Breast epithelium (tissue), 4 donors: ENCODE data around the gene SOS1. TPM values are rescaled to one million over a fixed set of nuclear protein-coding genes. Genes with fewer than 3 reads are reported as not detected.

Experiments used
- DNase-seq, 2 donors: peaks; one replicate each; pipeline ENCODE4 v3.0.0-alpha.2; 2019; ENCODE audit warnings: low spot score in 2 of 2
- H3K27ac ChIP-seq, 2 donors: fragments of 200-600 bp; sonication (generic) in 1 of 2; one replicate each; pipeline ENCODE4 v1.5.1; 2016 to 2019; ENCODE audit warnings: mild to moderate bottlenecking in 1 of 2
- H3K27me3 ChIP-seq, 2 donors: fragments of 200-600 bp; sonication (generic) in 1 of 2; one replicate each; pipeline versions ENCODE4 v1.5.1 to v1.6.0; 2017 to 2019; ENCODE audit warnings: control low read depth in 1 of 2, mild to moderate bottlenecking in 1 of 2
- H3K36me3 ChIP-seq: fragments of 200-600 bp; one replicate; pipeline ENCODE4 v1.5.1; 2019
- H3K4me1 ChIP-seq, 2 donors: fragments of 200-600 bp; sonication (generic); one replicate each; pipeline ENCODE4 v1.5.1; 2016 to 2019; ENCODE audit warnings: control low read depth in 1 of 2
- H3K4me3 ChIP-seq, 3 donors: fragments of 200-600 bp; sonication (generic); 1 replicate in 2 of 3; 2 replicates in 1 of 3; pipeline ENCODE4 v1.5.1; 2016 to 2019; ENCODE audit warnings: mild to moderate bottlenecking in 3 of 3, moderate library complexity in 2 of 3
- H3K9me3 ChIP-seq, 2 donors: fragments of 200-600 bp; sonication (generic) in 1 of 2; one replicate each; pipeline ENCODE4 v1.5.1; 2016 to 2019; ENCODE audit warnings: control low read depth in 1 of 2
- POLR2A ChIP-seq: fragments of 450-650 bp; IDR thresholded peaks from one replicate; pipeline ENCODE4 v1.6.1; 2016; ENCODE audit warnings: antibody characterized with exemption, mild to moderate bottlenecking, moderate library complexity
- POLR2AphosphoS5 ChIP-seq, 3 donors: sonication (generic); formaldehyde crosslinking; IDR thresholded peaks; one replicate each; pipeline ENCODE4 v1.6.1; 2017; ENCODE audit warnings: antibody characterized with exemption in 3 of 3
- intact Hi-C: fragments of 100-400 bp; cut with DNase I; formaldehyde crosslinking; loops from one replicate; pipeline ENCODE4 v1.15.1; 2023; ENCODE audit warnings: low total_unique reads
- total RNA-seq, 3 donors: library from RNA; depleted of rRNA; stranded (reverse); fragments of >200 nt; gene quantifications; one replicate each; pipeline ENCODE4 v1.1.0, GENCODE V29; 2016
- TF ChIP-seq, protein P1 (sequence below), 3 donors: fragments of 450-650 bp; IDR thresholded peaks; one replicate each; pipeline ENCODE4 v1.5.1; 2016 to 2017; ENCODE audit warnings: antibody characterized with exemption in 3 of 3, mild to moderate bottlenecking in 3 of 3, moderate library complexity in 3 of 3

The SOS1 gene
- 10 to 100 TPM; 33.4 to 49.0 (median 37.0) TPM for total RNA-seq

DNA sequence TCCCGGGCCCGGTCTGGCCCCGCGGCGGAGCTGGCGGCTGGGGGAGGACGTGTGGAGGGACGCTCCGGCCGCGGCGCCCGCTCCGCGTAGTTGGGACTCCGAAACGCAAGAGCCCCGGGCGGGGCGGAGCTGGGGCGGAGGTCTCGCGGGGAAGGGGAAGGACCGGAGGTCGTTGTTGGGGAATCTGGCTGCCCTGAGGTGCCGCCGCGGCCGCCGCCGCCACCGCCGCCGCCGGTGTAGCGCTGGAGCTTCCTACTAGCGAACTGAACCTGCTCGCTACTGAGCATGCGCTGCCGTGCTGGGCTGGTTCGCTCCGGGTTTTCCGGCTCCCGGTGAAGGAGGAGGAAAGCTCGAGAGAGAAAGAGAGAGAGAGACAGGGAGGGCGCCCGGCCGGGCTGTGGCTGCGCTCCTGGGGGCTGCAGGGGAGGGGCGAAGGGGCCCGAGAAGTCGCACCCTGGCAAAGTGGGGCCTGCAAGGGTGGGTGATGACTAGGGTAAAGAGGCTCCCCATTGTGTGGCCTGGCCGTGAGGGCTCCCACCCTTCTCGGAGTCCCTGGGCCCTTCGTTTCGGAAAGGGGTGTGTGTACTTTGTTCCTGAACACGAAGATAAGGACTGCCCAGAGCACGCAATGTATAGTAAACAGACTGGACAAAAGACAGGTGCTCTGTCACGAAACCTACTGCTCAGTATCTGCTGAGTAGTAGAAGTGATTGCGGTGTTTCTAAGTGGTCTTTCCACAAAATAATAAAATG, at the start of gene SOS1:
Gene SOS1, minus strand, starts transcription at position 281 of the 752 bp plus-strand sequence. CDS start 629 bp downstream, outside the sequence.
- peak; percentile 92 to 97 for DNase-seq
- TF ChIP-seq POLR2A: peak; percentile 86
- TF ChIP-seq, protein P1, sequence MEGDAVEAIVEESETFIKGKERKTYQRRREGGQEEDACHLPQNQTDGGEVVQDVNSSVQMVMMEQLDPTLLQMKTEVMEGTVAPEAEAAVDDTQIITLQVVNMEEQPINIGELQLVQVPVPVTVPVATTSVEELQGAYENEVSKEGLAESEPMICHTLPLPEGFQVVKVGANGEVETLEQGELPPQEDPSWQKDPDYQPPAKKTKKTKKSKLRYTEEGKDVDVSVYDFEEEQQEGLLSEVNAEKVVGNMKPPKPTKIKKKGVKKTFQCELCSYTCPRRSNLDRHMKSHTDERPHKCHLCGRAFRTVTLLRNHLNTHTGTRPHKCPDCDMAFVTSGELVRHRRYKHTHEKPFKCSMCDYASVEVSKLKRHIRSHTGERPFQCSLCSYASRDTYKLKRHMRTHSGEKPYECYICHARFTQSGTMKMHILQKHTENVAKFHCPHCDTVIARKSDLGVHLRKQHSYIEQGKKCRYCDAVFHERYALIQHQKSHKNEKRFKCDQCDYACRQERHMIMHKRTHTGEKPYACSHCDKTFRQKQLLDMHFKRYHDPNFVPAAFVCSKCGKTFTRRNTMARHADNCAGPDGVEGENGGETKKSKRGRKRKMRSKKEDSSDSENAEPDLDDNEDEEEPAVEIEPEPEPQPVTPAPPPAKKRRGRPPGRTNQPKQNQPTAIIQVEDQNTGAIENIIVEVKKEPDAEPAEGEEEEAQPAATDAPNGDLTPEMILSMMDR (IDR thresholded peaks at IDR 0.05): no peak
- peak; percentile 51 to 77 (median 60) for TF ChIP-seq POLR2AphosphoS5 (IDR thresholded peaks at IDR 0.05)
- H3K27me3 ChIP-seq: no peaks in the 10 kb centered on the region
- H3K36me3 ChIP-seq: no peaks in the 10 kb centered on the region
- no peaks in the 10 kb centered on the region for H3K9me3 ChIP-seq
- intact Hi-C loops: no loop called here
- H3K27ac ChIP-seq: peak within 1 kb of the TSS; percentile 95 to 99
- H3K4me1 ChIP-seq: peaks cover 0 to 14% of the 10 kb centered on the region in 2 donors
- H3K4me3 ChIP-seq: peak within 1 kb of the TSS; percentile 84 to 89 (median 86)

DNA sequence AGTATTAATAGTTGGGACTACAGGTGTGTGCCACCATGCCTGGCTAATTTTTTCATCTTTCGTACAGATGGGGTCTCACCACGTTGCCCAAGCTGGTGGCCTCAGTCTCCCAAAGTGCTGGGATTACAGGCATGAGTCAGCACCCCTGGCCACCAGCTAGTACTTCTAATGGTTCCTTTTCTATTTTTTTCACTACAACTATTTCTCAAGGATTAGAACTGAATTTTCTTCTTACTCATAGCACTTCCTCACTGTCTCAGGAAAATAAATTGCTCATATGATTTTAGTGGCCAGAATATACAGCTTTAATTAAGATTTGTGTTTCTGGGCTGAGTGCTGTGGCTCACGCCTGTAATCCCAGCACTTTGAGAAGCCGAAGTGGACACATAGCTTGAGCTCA, 43.2 kb upstream of the SOS1 start:
- H3K36me3 ChIP-seq: no peaks in the 10 kb centered on the region
- no peaks in the 10 kb centered on the region for H3K9me3 ChIP-seq
- no peaks in the 10 kb centered on the region for H3K4me1 ChIP-seq
- intact Hi-C loops: no loop called here
- DNase-seq: no peak
- H3K27me3 ChIP-seq: no peaks in the 10 kb centered on the region
- TF ChIP-seq POLR2A (no peak), POLR2AphosphoS5 (IDR thresholded peaks at IDR 0.05) (no peak)
- TF ChIP-seq, protein P1 (IDR thresholded peaks at IDR 0.05): no peak
- H3K4me3 ChIP-seq: no peak overlapping the region
- no peak overlapping the region for H3K27ac ChIP-seq

- no peaks in the 10 kb centered on the region for H3K36me3 ChIP-seq
- intact Hi-C loops: no loop called here
- no peaks in the 10 kb centered on the region for H3K27me3 ChIP-seq
- H3K27ac ChIP-seq: no peak overlapping the region
- H3K4me3 ChIP-seq: no peak overlapping the region
- no peaks in the 10 kb centered on the region for H3K4me1 ChIP-seq
- no peak for TF ChIP-seq POLR2A
- no peak for TF ChIP-seq POLR2AphosphoS5 (IDR thresholded peaks at IDR 0.05)
- TF ChIP-seq, protein P1 (IDR thresholded peaks at IDR 0.05): no peak
- no peak for DNase-seq
- no peaks in the 10 kb centered on the region for H3K9me3 ChIP-seq
Measured at GRCh38 chr2:39160982-39161381, 40.1 kb upstream of the SOS1 start.

GRCh38 chr2:39159283-39159682, 38.4 kb upstream of the SOS1 start:
- TF ChIP-seq POLR2A: no peak
- TF ChIP-seq, protein P1 (IDR thresholded peaks at IDR 0.05): no peak
- no peak for TF ChIP-seq POLR2AphosphoS5 (IDR thresholded peaks at IDR 0.05)

DNA sequence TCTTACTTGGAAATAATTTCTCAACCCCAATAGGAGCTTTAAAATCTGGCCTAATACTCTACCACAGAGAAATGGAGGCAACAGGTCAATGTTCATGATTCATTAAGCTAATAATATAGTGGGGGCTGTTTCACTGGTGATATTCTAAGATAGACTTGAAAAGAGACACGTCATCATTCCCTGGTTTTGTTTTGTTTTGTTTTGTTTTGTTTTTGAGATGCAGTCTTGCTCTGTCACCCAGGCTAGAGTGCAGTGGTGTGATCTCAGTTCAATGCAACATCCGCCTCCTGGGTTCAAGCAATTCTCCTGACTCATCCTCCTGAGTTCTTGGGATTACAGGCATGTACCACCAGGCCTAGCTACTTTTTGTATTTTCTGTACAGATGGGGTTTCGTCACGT, 37.5 kb upstream of the SOS1 start:
- intact Hi-C loops: no loop called here

More at GRCh38 chr2:39159283-39159682, 38.4 kb upstream of the SOS1 start:
- Histone ChIP-seq H3K4me3 (no peak overlapping the region), H3K27ac (no peak overlapping the region), H3K36me3 (no peaks in the 10 kb centered on the region), H3K9me3 (no peaks in the 10 kb centered on the region), H3K4me1 (no peaks in the 10 kb centered on the region), H3K27me3 (no peaks in the 10 kb centered on the region)
- intact Hi-C loops: no loop called here
- no peak for DNase-seq

More for the DNA sequence above, 37.5 kb upstream of the SOS1 start:
- TF ChIP-seq POLR2A: no peak
- TF ChIP-seq POLR2AphosphoS5 (IDR thresholded peaks at IDR 0.05): no peak
- TF ChIP-seq, protein P1 (IDR thresholded peaks at IDR 0.05): no peak
- Histone ChIP-seq H3K36me3 (no peaks in the 10 kb centered on the region), H3K9me3 (no peaks in the 10 kb centered on the region), H3K4me3 (no peak overlapping the region), H3K4me1 (no peaks in the 10 kb centered on the region), H3K27ac (no peak overlapping the region), H3K27me3 (no peaks in the 10 kb centered on the region)
- no peak for DNase-seq
